GM19099 (cell line): ENCODE measurements around the gene PDPK1.

Experiments
- POLR2A ChIP-seq: IDR thresholded peaks from 3 replicates; pipeline ENCODE4 v1.6.1; 2011; ENCODE audit warnings: low read depth; ENCODE audit not compliant: insufficient read length; ENCODE audit errors: extremely low read depth

Gene PDPK1

GRCh38 chr16:2527784-2528100 lies 10.1 kb upstream of the PDPK1 start:
- no peak for TF ChIP-seq POLR2A

GRCh38 chr16:2528161-2529060 lies 9.4 kb upstream of the PDPK1 start:
- TF ChIP-seq POLR2A, result no peak

- no peak for TF ChIP-seq POLR2A
These were observed 8.5 kb upstream of the PDPK1 start for GRCh38 chr16:2529061-2529931.

- no peak for TF ChIP-seq POLR2A
These were observed 7.7 kb upstream of the PDPK1 start for GRCh38 chr16:2529961-2530628.

GRCh38 chr16:2530629-2531318 lies 7.0 kb upstream of the PDPK1 start:
- TF ChIP-seq POLR2A, result no peak

- no peak for TF ChIP-seq POLR2A
These were observed 6.5 kb upstream of the PDPK1 start, which contains the start of gene CEMP1 for GRCh38 chr16:2531371-2531695. TSS of gene CEMP1 (minus strand) at chr16:2531408. CDS start at chr16:2531073, 335 bp downstream.

- TF ChIP-seq POLR2A, result peak; percentile 54
These were observed 5.9 kb upstream of the PDPK1 start for GRCh38 chr16:2531696-2532493.

- no peak for TF ChIP-seq POLR2A
These were observed 5.2 kb upstream of the PDPK1 start for GRCh38 chr16:2532494-2533141.

GRCh38 chr16:2533912-2534311 lies 3.9 kb upstream of the PDPK1 start:
- no peak for TF ChIP-seq POLR2A

- TF ChIP-seq POLR2A, result no peak
These were observed 2.2 kb upstream of the PDPK1 start for GRCh38 chr16:2535625-2536013.

- no peak for TF ChIP-seq POLR2A
These were observed 47.2 kb downstream of the PDPK1 start for GRCh38 chr16:2584729-2585650.

GRCh38 chr16:2585651-2586081 lies 47.8 kb downstream of the PDPK1 start:
- TF ChIP-seq POLR2A, result no peak
